Chondrocyte (in vitro differentiated cells): ENCODE measurements around the gene PDPK1. TPM values are rescaled to one million over a fixed set of nuclear protein-coding genes. Genes with fewer than 3 reads are reported as not detected.

ENCODE experiments used
- DNase-seq: peaks from one replicate; pipeline ENCODE4 v3.0.0; 2021; ENCODE audit warnings: mixed read lengths, low spot score
- H3K27ac Mint-ChIP-seq: one replicate; pipeline ENCODE4 v1.8.0; 2021; ENCODE audit warnings: mild to moderate bottlenecking, moderate library complexity, mixed read lengths; ENCODE audit not compliant: unreplicated experiment
- H3K27me3 Mint-ChIP-seq: 2 replicates; pipeline ENCODE4 v1.8.0; 2021; ENCODE audit warnings: low read depth, mixed read lengths
- H3K36me3 Mint-ChIP-seq: 2 replicates; pipeline ENCODE4 v1.8.0; 2021; ENCODE audit warnings: low read depth, mixed read lengths
- H3K4me1 Mint-ChIP-seq: 2 replicates; pipeline ENCODE4 v1.8.0; 2021; ENCODE audit warnings: low read depth, mild to moderate bottlenecking, mixed read lengths
- H3K4me3 Mint-ChIP-seq: one replicate; pipeline ENCODE4 v1.8.0; 2021; ENCODE audit warnings: mild to moderate bottlenecking, moderate library complexity, mixed read lengths; ENCODE audit not compliant: unreplicated experiment
- H3K9me3 Mint-ChIP-seq: 2 replicates; pipeline ENCODE4 v1.8.0; 2021; ENCODE audit warnings: low read depth, mixed read lengths
- total RNA-seq: library from RNA; stranded (reverse); gene quantifications from 3 replicates; pipeline ENCODE4 v1.2.1, GENCODE V29; 2021
- TF ChIP-seq, protein P1 (sequence below): fragments of 200-600 bp; sonication (generic); IDR thresholded peaks from 2 replicates; pipeline ENCODE4 v1.5.0; 2021; ENCODE audit warnings: antibody characterized with exemption, mild to moderate bottlenecking, moderate library complexity

PDPK1 gene
- total RNA-seq, 1 donor from 2014 or later, result 39.6 TPM

DNA sequence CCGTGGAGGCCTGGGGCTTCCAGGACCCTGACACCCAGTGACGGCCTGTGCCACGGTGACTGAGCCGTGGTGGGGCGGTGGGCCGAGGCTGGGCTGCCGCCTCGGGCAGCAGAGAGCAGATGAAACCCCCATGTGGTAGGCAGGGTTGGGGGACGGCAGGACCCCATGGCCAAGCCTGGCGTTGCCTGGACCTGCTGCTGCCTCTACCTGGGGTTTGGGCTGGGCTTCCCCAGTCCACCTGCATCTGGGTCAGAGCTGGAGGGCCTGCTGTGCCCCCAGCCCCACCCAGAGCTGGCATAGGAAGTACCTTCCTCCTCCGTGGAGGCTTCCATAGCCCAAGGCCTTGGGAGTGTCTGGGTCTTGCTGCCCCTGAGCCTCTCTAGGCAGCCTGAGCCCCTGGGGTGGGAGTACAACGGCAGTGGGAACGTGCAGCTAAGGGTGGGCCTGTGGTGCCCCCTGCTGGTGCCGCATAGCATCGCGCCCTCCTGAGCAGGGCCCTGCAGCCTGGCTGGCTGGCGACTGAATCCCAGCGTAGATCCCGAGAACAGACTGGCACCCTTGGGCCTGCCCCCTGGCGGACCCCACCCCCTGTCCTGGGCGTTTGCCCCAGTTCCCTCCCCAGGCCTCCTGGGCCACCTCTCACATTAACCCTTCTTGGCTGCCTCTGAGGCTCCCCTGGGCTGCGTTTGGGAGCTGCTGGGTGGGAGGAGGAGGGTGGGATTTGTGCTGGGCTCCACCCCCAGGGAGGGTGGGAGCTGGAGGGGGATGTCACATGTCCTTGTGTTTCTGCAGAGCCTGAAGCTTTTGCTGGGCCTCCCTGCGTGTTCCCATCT is 36.7 kb upstream of the PDPK1 start:
- H3K27ac Mint-ChIP-seq, result no peak overlapping the region
- no peaks in the 10 kb centered on the region for H3K9me3 Mint-ChIP-seq
- H3K36me3 Mint-ChIP-seq, result peaks cover 2% of the 10 kb centered on the region
- no peak for DNase-seq
- TF ChIP-seq, protein P1, sequence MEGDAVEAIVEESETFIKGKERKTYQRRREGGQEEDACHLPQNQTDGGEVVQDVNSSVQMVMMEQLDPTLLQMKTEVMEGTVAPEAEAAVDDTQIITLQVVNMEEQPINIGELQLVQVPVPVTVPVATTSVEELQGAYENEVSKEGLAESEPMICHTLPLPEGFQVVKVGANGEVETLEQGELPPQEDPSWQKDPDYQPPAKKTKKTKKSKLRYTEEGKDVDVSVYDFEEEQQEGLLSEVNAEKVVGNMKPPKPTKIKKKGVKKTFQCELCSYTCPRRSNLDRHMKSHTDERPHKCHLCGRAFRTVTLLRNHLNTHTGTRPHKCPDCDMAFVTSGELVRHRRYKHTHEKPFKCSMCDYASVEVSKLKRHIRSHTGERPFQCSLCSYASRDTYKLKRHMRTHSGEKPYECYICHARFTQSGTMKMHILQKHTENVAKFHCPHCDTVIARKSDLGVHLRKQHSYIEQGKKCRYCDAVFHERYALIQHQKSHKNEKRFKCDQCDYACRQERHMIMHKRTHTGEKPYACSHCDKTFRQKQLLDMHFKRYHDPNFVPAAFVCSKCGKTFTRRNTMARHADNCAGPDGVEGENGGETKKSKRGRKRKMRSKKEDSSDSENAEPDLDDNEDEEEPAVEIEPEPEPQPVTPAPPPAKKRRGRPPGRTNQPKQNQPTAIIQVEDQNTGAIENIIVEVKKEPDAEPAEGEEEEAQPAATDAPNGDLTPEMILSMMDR, result peak; percentile 97
- H3K4me3 Mint-ChIP-seq, result no peak overlapping the region
- H3K4me1 Mint-ChIP-seq, result peaks cover 18% of the 10 kb centered on the region
- H3K27me3 Mint-ChIP-seq, result no peaks in the 10 kb centered on the region

GRCh38 chr16:2501946-2502895 is 35.6 kb upstream of the PDPK1 start:
- Mint-ChIP-seq H3K4me1 (peaks cover 18% of the 10 kb centered on the region), H3K27me3 (no peaks in the 10 kb centered on the region), H3K36me3 (no peaks in the 10 kb centered on the region), H3K4me3 (no peak overlapping the region), H3K9me3 (no peaks in the 10 kb centered on the region), H3K27ac (peak overlapping the region; percentile 79)
- no peak for DNase-seq
- TF ChIP-seq, protein P1, result no peak

GRCh38 chr16:2505695-2506094 is 32.1 kb upstream of the PDPK1 start:
- Mint-ChIP-seq H3K27ac (no peak overlapping the region), H3K9me3 (no peaks in the 10 kb centered on the region), H3K27me3 (no peaks in the 10 kb centered on the region), H3K4me3 (no peak overlapping the region), H3K4me1 (peaks cover 14% of the 10 kb centered on the region), H3K36me3 (no peaks in the 10 kb centered on the region)
- DNase-seq, result no peak
- TF ChIP-seq, protein P1, result no peak

DNA sequence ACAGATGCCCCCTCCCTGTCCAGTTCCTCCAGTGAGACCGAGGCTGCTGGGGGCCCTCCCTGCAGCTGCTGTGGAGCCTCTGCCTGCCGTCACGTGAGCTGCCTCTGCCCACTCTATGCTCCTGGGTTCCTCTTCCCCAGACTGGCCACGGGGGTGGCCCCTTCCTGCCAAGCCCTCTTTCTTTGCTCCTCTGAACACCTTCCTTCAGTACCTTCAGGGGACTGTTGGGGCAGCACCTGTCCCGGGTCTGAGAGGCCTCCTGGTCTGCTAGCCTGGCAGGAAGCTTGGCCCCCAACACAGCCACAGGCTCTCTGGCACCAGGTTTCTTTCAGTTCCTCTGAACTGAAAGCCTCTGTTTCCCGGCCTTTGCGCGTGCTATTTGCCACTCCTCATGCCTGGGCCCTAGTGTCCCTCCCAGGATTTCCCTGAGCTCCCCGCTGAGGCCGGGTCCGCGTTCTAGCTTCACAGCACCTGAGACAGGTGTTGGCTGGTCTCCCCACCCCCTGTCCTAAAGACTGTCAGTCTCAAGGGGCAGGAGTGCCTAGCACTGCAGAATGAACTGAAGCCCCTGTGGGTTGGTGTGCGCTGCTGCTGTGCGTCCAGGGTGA is 30.7 kb upstream of the PDPK1 start:
- Mint-ChIP-seq H3K4me1 (peaks cover 6% of the 10 kb centered on the region), H3K36me3 (no peaks in the 10 kb centered on the region), H3K27ac (no peak overlapping the region), H3K9me3 (no peaks in the 10 kb centered on the region), H3K27me3 (no peaks in the 10 kb centered on the region), H3K4me3 (no peak overlapping the region)
- TF ChIP-seq, protein P1, result no peak
- DNase-seq, result no peak

DNA sequence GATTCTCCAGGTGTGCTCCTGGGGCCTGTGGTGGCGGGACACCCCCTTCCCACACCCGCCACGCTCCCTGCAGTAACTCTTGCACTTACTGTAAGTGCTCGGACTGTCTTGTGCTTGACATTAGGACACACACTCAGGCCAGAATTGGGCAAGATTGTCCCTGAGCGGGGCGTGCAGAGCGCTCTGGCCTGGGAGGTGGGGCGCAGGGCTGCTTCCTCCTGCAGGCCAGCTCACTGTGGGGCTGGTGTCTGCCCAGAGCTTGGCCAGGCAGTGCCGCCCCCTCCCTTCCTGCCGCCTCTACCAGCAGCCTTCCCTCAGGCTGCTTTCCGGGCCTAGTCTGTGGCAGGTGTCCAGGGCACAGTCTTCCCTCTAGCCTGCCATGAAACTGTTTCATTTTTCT is 30.2 kb upstream of the PDPK1 start:
- DNase-seq, result no peak
- TF ChIP-seq, protein P1, result no peak
- Mint-ChIP-seq H3K27ac (no peak overlapping the region), H3K4me3 (no peak overlapping the region), H3K4me1 (peaks cover 4% of the 10 kb centered on the region), H3K36me3 (no peaks in the 10 kb centered on the region), H3K9me3 (no peaks in the 10 kb centered on the region), H3K27me3 (no peaks in the 10 kb centered on the region)
